GM19240 (cell line): Measurements from ENCODE around the gene AQP7.
"Not testable (repeated sequence)": the region's sequence is repeated elsewhere in the genome, so short reads cannot be mapped to it uniquely, and the experiment has no call there.

Source experiments
- DNase-seq: peaks from one replicate; pipeline ENCODE4 v3.0.0; 2011; ENCODE audit warnings: low spot score; ENCODE audit not compliant: insufficient read length

The AQP7 gene

GRCh38 chr9:33433871-33434270 lies 31.5 kb upstream of the AQP7 start:
- DNase-seq = no peak

GRCh38 chr9:33431420-33431819 lies 29.1 kb upstream of the AQP7 start:
- DNase-seq = no peak

- no peak for DNase-seq
Measured at GRCh38 chr9:33430942-33431341, 28.6 kb upstream of the AQP7 start.

- no peak for DNase-seq
Measured at GRCh38 chr9:33429256-33429985, 27.1 kb upstream of the AQP7 start.

- DNase-seq = no peak
Measured at GRCh38 chr9:33426843-33427293, 24.5 kb upstream of the AQP7 start.

- no peak for DNase-seq
Measured at GRCh38 chr9:33425128-33425533, 22.8 kb upstream of the AQP7 start.

GRCh38 chr9:33424492-33424891 lies 22.1 kb upstream of the AQP7 start:
- not testable (repeated sequence) for DNase-seq

GRCh38 chr9:33424043-33424442 lies 21.7 kb upstream of the AQP7 start:
- DNase-seq = not testable (repeated sequence)

GRCh38 chr9:33419708-33420303 lies 17.4 kb upstream of the AQP7 start:
- DNase-seq = no peak

- DNase-seq = no peak
Measured at GRCh38 chr9:33418090-33418489, 15.7 kb upstream of the AQP7 start.

GRCh38 chr9:33416996-33417395 lies 14.6 kb upstream of the AQP7 start:
- no peak for DNase-seq

GRCh38 chr9:33415501-33416038 lies 13.2 kb upstream of the AQP7 start:
- peak; percentile 69 for DNase-seq

GRCh38 chr9:33414889-33415500 lies 12.6 kb upstream of the AQP7 start:
- no peak for DNase-seq

- no peak for DNase-seq
Measured at GRCh38 chr9:33414268-33414667, 11.9 kb upstream of the AQP7 start.

GRCh38 chr9:33408087-33408486 lies 5.7 kb upstream of the AQP7 start:
- DNase-seq = no peak

- no peak for DNase-seq
Measured at GRCh38 chr9:33407061-33407460, 4.7 kb upstream of the AQP7 start.

- no peak for DNase-seq
Measured at GRCh38 chr9:33404788-33405362, 2.5 kb upstream of the AQP7 start.

- no peak for DNase-seq
Measured at GRCh38 chr9:33403941-33404787, 1.8 kb upstream of the AQP7 start.

GRCh38 chr9:33401809-33402208 lies 559 bp downstream of the AQP7 start:
- not testable (repeated sequence) for DNase-seq

- not testable (repeated sequence) for DNase-seq
Measured at GRCh38 chr9:33399047-33399446, 3.3 kb downstream of the AQP7 start.

GRCh38 chr9:33397801-33398200 lies 4.6 kb downstream of the AQP7 start:
- not testable (repeated sequence) for DNase-seq
